Activated naive CD4-positive, alpha-beta T cell treated with anti-CD3 and anti-CD28 coated beads, Interleukin-2, amount 50 U/mL, for 72 hours (primary cell): Measurements from ENCODE around the gene FOLR2. TPM values are rescaled to one million over a fixed set of nuclear protein-coding genes. Genes with fewer than 3 reads are reported as not detected.
"Not testable (repeated sequence)": the region's sequence is repeated elsewhere in the genome, so short reads cannot be mapped to it uniquely, and the experiment has no call there.

Experiments used
- ATAC-seq, 2 donors: fragments of 150-1000 bp; cut with Tn5 transposase; 2 replicates each; pipeline ENCODE4 v1.10.0; 2021; ENCODE audit warnings: mild to moderate bottlenecking in 2 of 2, moderate library complexity in 2 of 2
- DNase-seq, 2 donors: peaks; one replicate each; pipeline ENCODE4 v3.0.0; 2021 to 2022; ENCODE audit warnings: low spot score in 2 of 2
- H3K27ac Mint-ChIP-seq, 2 donors: one replicate each; pipeline ENCODE4 v1.8.0; 2022; ENCODE audit warnings: mild to moderate bottlenecking in 2 of 2, mixed read lengths in 2 of 2
- H3K36me3 Mint-ChIP-seq, 2 donors: one replicate each; pipeline ENCODE4 v1.8.0; 2022; ENCODE audit warnings: mixed read lengths in 2 of 2
- H3K9me3 Mint-ChIP-seq, 2 donors: one replicate each; pipeline ENCODE4 v1.8.0; 2022; ENCODE audit warnings: mixed read lengths in 2 of 2
- total RNA-seq, 2 donors: library from RNA; stranded (reverse); gene quantifications; one replicate each; pipeline ENCODE4 v1.2.3, GENCODE V29; 2022

Gene FOLR2
- total RNA-seq, 2 donors from 2014 or later: not detected

GRCh38 chr11:72243173-72244059, 26.8 kb downstream of the FOLR2 start:
- Mint-ChIP-seq H3K36me3 (peaks cover 0 to 10% of the 10 kb centered on the region in 2 donors), H3K9me3 (no peaks in the 10 kb centered on the region), H3K27ac (no peak overlapping the region)
- no peak for ATAC-seq
- peak in 1 of 2 donors; percentile 28 for DNase-seq

GRCh38 chr11:72244060-72244360, 27.4 kb downstream of the FOLR2 start, which contains the start of gene PHOX2A:
PHOX2A (minus strand) TSS chr11:72244176; CDS start chr11:72244004, 172 bp downstream.
- Mint-ChIP-seq H3K36me3 (peaks cover 0 to 10% of the 10 kb centered on the region in 2 donors), H3K9me3 (no peaks in the 10 kb centered on the region), H3K27ac (no peak within 1 kb of the TSS)
- ATAC-seq (no peak), DNase-seq (no peak)

DNA sequence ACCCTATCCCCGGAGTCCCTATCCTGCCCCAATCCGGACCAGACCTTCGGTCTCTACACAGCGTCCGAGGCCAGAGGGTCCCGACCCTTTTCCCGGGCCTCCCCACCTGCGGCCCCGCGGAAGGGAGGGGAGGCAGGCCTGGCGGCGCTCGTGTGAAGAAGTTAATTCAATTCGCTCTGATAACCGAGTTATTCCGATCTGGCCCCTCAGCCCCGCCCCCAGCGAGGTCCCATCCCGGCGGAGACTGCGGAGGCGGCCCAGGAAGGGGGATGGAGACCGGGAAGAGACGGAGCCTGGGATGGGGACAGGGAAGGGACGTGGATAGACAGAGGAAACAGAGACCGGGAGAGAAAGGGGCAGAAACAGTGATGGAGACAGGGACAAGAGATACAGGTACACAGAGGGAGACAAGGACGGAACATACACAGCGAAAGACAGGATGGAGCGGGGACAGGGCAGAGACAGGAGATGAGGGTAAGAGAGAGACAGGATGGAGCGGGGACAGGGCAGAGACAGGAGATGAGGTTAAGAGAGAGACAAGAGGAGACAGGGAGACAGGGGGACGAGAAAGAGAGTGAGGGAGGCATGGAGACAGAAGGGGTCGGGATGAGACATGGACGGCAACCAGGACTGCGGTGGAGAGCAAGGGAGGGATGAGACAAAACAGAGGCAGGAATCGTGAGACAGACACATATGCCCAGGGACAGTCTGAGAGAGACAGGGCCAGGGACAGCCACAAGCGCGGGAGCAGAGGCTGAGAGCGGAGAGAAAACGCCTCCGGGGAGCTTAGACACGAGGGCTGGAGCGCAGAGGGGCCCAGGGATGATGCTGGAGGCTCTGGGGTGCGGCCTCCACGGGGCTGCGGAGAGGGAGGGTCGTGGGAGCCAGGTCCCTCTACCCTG, 28.0 kb downstream of the FOLR2 start:
- DNase-seq (peak in 1 of 2 donors; percentile 49), ATAC-seq (peak in 1 of 2 donors; percentile 19)
- Mint-ChIP-seq H3K9me3 (no peaks in the 10 kb centered on the region), H3K36me3 (peaks cover 0 to 10% of the 10 kb centered on the region in 2 donors), H3K27ac (no peak overlapping the region)

- DNase-seq (no peak), ATAC-seq (peak in 1 of 2 donors; percentile 9)
- H3K9me3 Mint-ChIP-seq: no peaks in the 10 kb centered on the region
Measured at GRCh38 chr11:72245263-72245816, 28.7 kb downstream of the FOLR2 start.

GRCh38 chr11:72247584-72247983, 31.0 kb downstream of the FOLR2 start:
- no peaks in the 10 kb centered on the region for H3K9me3 Mint-ChIP-seq
- ATAC-seq: no peak

More at GRCh38 chr11:72245263-72245816, 28.7 kb downstream of the FOLR2 start:
- Mint-ChIP-seq H3K27ac (no peak overlapping the region), H3K36me3 (peaks cover 0 to 7% of the 10 kb centered on the region in 2 donors)

DNA sequence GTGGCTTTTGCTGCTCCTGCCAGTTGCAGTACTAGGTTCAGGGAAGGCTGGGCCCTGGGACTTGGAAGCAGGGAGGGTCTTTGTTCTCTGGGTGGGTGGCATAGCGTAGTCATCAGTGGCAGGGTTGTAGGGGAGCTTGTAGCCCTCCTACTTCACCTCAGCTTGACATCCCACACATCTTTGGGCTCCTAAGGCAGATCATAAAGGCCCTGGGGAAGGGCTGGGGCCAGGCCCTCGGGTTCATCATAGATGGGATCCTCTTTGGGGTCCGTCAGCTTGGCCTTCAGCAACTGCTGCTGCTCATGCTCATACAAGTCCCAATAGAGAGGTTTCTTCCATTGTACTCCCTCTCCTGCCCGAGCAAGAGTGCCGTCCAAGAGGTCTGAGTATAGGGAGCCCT, 33.4 kb downstream of the FOLR2 start:
- Mint-ChIP-seq H3K9me3 (no peaks in the 10 kb centered on the region), H3K36me3 (peaks cover 0 to under 1% of the 10 kb centered on the region in 2 donors), H3K27ac (no peak overlapping the region)
- DNase-seq: no peak
- no peak for ATAC-seq

More at GRCh38 chr11:72247584-72247983, 31.0 kb downstream of the FOLR2 start:
- Mint-ChIP-seq H3K27ac (no peak overlapping the region), H3K36me3 (peaks cover 0 to 5% of the 10 kb centered on the region in 2 donors)
- no peak for DNase-seq

DNA sequence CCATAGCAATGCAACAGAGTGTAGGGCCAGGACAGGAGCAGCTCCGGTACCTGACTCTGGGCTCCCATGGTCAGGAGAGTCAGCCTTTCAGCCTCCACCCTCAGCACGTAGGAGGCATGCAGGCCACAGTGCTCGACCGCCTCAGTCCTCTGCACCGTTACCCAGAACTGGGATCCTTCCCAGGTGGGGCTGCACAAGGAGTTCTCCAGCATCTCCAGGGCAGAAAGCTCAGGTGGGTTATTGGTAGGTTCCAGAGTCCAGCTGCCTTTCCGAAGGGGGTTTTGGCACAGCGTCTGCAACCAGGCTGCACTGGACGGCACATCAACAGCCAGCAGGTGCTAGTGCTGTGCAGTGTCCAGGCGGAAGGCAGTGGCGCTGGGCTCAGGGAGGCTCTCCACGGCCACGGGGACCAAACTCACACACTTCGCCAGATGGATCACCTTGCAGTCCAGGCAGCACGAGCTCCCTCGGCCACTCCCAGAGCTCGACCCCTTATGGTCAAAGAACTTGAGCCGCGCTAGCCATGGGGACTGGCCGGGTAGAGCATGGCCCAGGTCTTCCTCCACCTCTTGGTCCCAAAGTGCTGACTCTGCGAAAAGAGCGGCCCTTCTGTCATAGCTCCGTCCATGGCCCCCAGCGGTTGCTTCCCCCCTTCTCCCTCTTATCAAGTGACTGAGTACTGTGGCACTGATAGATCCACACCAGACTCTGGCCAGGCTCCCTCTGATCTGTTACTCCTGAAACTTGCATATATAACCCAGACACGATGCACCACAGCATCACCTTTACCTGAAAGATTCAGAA, 34.3 kb downstream of the FOLR2 start:
- Mint-ChIP-seq H3K36me3 (no peaks in the 10 kb centered on the region), H3K9me3 (no peaks in the 10 kb centered on the region), H3K27ac (no peak overlapping the region)
- peak in 1 of 2 donors; percentile 34 for DNase-seq
- no peak for ATAC-seq

DNA sequence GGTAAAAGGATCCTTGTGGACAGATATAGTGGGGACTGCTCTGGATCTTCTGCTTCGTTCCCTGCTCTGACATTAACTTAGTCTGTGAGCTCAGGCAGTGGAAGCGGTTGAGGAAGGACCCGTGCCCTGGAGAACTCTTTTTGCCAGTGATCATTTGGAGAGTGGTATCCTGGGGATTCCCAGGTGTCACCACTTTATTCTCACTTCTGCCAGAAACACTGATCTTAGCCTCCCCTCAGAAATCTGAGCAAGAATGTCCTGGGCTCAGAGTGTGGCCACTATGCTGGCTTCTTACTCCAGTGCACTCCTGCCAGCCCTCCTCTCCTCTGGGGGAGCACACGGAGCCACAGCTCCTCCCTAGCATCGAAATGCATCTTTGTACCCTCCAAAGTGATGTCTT, 35.0 kb downstream of the FOLR2 start:
- no peaks in the 10 kb centered on the region for H3K9me3 Mint-ChIP-seq
- DNase-seq (no peak), ATAC-seq (no peak)
- H3K27ac Mint-ChIP-seq: no peak overlapping the region
- no peaks in the 10 kb centered on the region for H3K36me3 Mint-ChIP-seq

GRCh38 chr11:72253392-72253791, 36.8 kb downstream of the FOLR2 start:
- Mint-ChIP-seq H3K36me3 (no peaks in the 10 kb centered on the region), H3K27ac (no peak overlapping the region), H3K9me3 (no peaks in the 10 kb centered on the region)
- DNase-seq (no peak), ATAC-seq (no peak)

GRCh38 chr11:72254299-72254993, 37.9 kb downstream of the FOLR2 start:
- no peaks in the 10 kb centered on the region for H3K36me3 Mint-ChIP-seq
- H3K27ac Mint-ChIP-seq: no peak overlapping the region
- ATAC-seq: no peak
- H3K9me3 Mint-ChIP-seq: no peaks in the 10 kb centered on the region
- DNase-seq: no peak

GRCh38 chr11:72257570-72257969, 41.0 kb downstream of the FOLR2 start:
- H3K9me3 Mint-ChIP-seq: no peaks in the 10 kb centered on the region
- no peak for ATAC-seq
- no peak for DNase-seq
- no peaks in the 10 kb centered on the region for H3K36me3 Mint-ChIP-seq
- no peak overlapping the region for H3K27ac Mint-ChIP-seq

GRCh38 chr11:72259490-72259889, 42.9 kb downstream of the FOLR2 start:
- H3K9me3 Mint-ChIP-seq: no peaks in the 10 kb centered on the region
- no peak for ATAC-seq

DNA sequence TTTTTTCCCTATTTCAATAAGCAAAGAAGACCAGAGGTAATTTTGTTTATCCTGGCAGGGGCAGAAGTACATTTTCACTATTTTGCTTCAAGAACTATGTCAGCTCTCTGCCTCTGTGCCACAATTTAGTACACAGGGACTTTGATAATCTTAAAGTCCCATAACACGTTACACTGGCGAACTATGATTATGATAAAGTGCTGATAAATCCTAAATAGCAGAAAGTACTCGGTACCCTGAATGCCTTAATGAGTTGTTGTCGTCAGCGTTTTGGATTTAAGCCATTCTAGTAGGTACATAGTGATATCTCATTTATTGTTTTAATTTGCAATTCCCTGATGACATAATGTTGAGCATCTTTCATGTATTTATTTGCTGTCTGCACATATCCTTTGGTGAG, 44.0 kb downstream of the FOLR2 start:
- no peak for DNase-seq
- Mint-ChIP-seq H3K36me3 (no peaks in the 10 kb centered on the region), H3K9me3 (no peaks in the 10 kb centered on the region), H3K27ac (no peak overlapping the region)
- no peak for ATAC-seq

More at GRCh38 chr11:72259490-72259889, 42.9 kb downstream of the FOLR2 start:
- Mint-ChIP-seq H3K36me3 (no peaks in the 10 kb centered on the region), H3K27ac (no peak overlapping the region)
- DNase-seq: no peak

DNA sequence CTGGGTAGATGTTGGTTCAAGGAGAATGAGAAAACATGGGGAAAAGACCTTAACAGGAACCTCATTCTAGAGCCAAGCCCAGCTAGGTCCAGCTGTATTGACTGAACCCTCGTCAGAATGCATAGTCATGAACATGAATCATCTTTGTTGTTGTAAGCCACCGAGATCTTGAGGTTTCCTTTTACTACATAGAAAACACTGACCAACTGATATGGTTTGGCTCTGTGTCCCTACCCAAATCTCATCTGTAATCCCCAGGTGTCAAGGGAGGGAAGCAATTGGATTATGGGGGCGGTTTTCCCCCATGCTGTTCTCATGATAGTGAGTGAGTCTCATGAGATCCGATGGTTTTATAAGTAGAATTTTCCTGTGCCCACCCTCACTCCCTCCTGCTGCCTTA, 46.8 kb downstream of the FOLR2 start:
- ATAC-seq (peak in 1 of 2 donors; percentile 61), DNase-seq (no peak)
- H3K9me3 Mint-ChIP-seq: no peaks in the 10 kb centered on the region
- no peaks in the 10 kb centered on the region for H3K36me3 Mint-ChIP-seq
- no peak overlapping the region for H3K27ac Mint-ChIP-seq

DNA sequence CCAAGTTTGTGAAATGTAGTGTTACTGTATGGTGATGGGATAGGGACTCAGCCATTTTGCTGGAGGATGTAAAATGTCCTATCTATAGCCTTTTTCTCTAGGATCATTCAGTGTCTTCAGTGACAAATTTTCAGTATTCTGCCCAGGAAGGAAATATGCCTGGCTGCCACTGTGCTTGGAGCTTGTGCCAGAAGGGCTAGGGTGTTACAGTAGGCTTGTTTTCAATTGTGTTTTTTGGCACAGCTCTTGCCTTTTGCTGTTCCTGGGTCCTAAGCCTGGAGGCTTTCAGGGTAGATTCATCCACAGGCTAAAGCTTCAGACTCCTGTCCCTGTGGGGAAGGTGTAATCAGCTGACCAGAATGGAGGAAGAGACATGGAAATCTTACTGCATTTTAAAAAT, 49.4 kb downstream of the FOLR2 start:
- Mint-ChIP-seq H3K36me3 (no peaks in the 10 kb centered on the region), H3K9me3 (no peaks in the 10 kb centered on the region), H3K27ac (no peak overlapping the region)
- DNase-seq (no peak), ATAC-seq (no peak)

DNA sequence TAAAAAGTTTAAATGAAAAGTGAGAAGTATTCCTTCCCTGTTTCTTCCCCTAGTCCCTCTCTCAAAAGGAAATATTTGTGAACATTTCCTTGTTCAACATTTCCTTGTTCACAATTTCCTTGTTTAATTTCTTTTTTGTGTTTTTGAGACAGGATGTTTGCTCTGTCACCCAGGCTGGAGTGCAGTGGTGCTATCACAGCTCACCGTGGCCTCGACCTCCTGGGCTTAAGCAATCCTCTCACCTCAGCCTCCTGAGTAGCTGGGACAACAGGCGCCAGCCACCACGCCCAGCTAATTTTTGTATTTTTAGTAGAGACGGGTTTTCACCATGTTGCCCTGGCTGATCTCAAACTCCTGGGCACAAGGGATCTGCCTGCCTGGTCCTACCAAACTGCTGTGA, 50.4 kb downstream of the FOLR2 start:
- H3K9me3 Mint-ChIP-seq: not testable (repeated sequence)

More for the DNA sequence above, 50.4 kb downstream of the FOLR2 start:
- DNase-seq, ATAC-seq, H3K36me3 Mint-ChIP-seq, H3K27ac Mint-ChIP-seq: not testable (repeated sequence)
